KMS-11 (cell line): ENCODE data around the gene CD4.

Experiments used
- H2AFZ ChIP-seq: fragments of 200-600 bp; sonication (generic); 2 replicates; pipeline ENCODE4 v1.6.1; 2016; ENCODE audit warnings: antibody characterized with exemption, mixed run types, low read depth
- H3K27ac ChIP-seq: fragments of 200-600 bp; sonication (generic); 2 replicates; pipeline ENCODE4 v1.6.1; 2016; ENCODE audit warnings: mild to moderate bottlenecking, mixed run types
- H3K27me3 ChIP-seq: fragments of 200-600 bp; sonication (generic); 2 replicates; pipeline ENCODE4 v1.6.1; 2017; ENCODE audit warnings: mild to moderate bottlenecking, low read depth, mixed run types, moderate library complexity; ENCODE audit not compliant: insufficient read depth
- H3K36me3 ChIP-seq: fragments of 200-600 bp; sonication (generic); 2 replicates; pipeline ENCODE4 v1.6.1; 2017; ENCODE audit warnings: mild to moderate bottlenecking, mixed run types; ENCODE audit not compliant: insufficient read depth
- H3K4me1 ChIP-seq: fragments of 200-600 bp; sonication (generic); 2 replicates; pipeline ENCODE4 v1.6.1; 2016; ENCODE audit warnings: mild to moderate bottlenecking, low read depth, mixed run types; ENCODE audit not compliant: poor library complexity, severe bottlenecking
- H3K4me2 ChIP-seq: fragments of 200-600 bp; sonication (generic); 2 replicates; pipeline ENCODE4 v1.7.0; 2016; ENCODE audit warnings: mild to moderate bottlenecking, mixed run types
- H3K4me3 ChIP-seq: fragments of 200-600 bp; sonication (generic); IDR thresholded peaks from 2 replicates; pipeline ENCODE4 v1.6.1; 2017; ENCODE audit warnings: low read depth, low read length, mixed read lengths; ENCODE audit not compliant: insufficient read depth
- H3K79me2 ChIP-seq: fragments of 200-600 bp; sonication (generic); 2 replicates; pipeline ENCODE4 v1.6.1; 2016; ENCODE audit warnings: low read depth, mixed run types; ENCODE audit not compliant: insufficient read depth
- H3K9ac ChIP-seq: fragments of 200-600 bp; sonication (generic); 2 replicates; pipeline ENCODE4 v1.6.1; 2016; ENCODE audit warnings: mild to moderate bottlenecking, mixed run types
- H4K20me1 ChIP-seq: fragments of 200-600 bp; sonication (generic); 2 replicates; pipeline ENCODE4 v1.6.1; 2016; ENCODE audit warnings: mild to moderate bottlenecking, mixed run types; ENCODE audit not compliant: insufficient read depth
- TF ChIP-seq, protein P1 (sequence below): fragments of 200-600 bp; sonication (generic); conservative IDR thresholded peaks from 2 replicates; pipeline ENCODE4 v1.6.1; 2017; ENCODE audit warnings: low read depth, mild to moderate bottlenecking, antibody characterized with exemption, low read length, moderate library complexity, mixed read lengths

The CD4 gene

GRCh38 chr12:6854036-6854435, 64.7 kb downstream of the CD4 start:
- H3K4me2 ChIP-seq = peak overlapping the region; percentile 60
- H3K79me2 ChIP-seq = peaks cover 40% of the 10 kb centered on the region
- H2AFZ ChIP-seq = no peak overlapping the region
- H3K4me3 ChIP-seq = no peak overlapping the region
- 0 out of 2 replicates have a peak, but pooled peaks cover 7% of the 10 kb centered on the region for H3K36me3 ChIP-seq
- H4K20me1 ChIP-seq = no peaks in the 10 kb centered on the region
- peak overlapping the region; percentile 87 for H3K27ac ChIP-seq
- H3K4me1 ChIP-seq = peaks cover 29% of the 10 kb centered on the region
- H3K27me3 ChIP-seq = no peaks in the 10 kb centered on the region
- TF ChIP-seq, protein P1, sequence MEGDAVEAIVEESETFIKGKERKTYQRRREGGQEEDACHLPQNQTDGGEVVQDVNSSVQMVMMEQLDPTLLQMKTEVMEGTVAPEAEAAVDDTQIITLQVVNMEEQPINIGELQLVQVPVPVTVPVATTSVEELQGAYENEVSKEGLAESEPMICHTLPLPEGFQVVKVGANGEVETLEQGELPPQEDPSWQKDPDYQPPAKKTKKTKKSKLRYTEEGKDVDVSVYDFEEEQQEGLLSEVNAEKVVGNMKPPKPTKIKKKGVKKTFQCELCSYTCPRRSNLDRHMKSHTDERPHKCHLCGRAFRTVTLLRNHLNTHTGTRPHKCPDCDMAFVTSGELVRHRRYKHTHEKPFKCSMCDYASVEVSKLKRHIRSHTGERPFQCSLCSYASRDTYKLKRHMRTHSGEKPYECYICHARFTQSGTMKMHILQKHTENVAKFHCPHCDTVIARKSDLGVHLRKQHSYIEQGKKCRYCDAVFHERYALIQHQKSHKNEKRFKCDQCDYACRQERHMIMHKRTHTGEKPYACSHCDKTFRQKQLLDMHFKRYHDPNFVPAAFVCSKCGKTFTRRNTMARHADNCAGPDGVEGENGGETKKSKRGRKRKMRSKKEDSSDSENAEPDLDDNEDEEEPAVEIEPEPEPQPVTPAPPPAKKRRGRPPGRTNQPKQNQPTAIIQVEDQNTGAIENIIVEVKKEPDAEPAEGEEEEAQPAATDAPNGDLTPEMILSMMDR = no peak
- peak overlapping the region; percentile 69; the same call in 1 of the 2 replicates for H3K9ac ChIP-seq

- Histone ChIP-seq H3K4me3 (no peak overlapping the region), H4K20me1 (no peaks in the 10 kb centered on the region), H3K36me3 (peaks cover 7% of the 10 kb centered on the region; the same call in 1 of the 2 replicates), H3K79me2 (peaks cover 29% of the 10 kb centered on the region), H3K9ac (no peak overlapping the region), H3K27ac (no peak overlapping the region), H3K4me1 (peaks cover 18% of the 10 kb centered on the region), H3K4me2 (no peak overlapping the region; the same call in 1 of the 2 replicates), H3K27me3 (no peaks in the 10 kb centered on the region), H2AFZ (no peak overlapping the region)
- TF ChIP-seq, protein P1 = no peak
These were observed 66.0 kb downstream of the CD4 start for GRCh38 chr12:6855322-6855721.

- Histone ChIP-seq H3K27ac (no peak overlapping the region), H3K4me2 (no peak overlapping the region), H3K36me3 (peaks cover 7% of the 10 kb centered on the region; the same call in 1 of the 2 replicates), H3K9ac (no peak overlapping the region), H3K79me2 (peaks cover 19% of the 10 kb centered on the region), H3K4me3 (no peak overlapping the region), H2AFZ (no peak overlapping the region), H4K20me1 (no peaks in the 10 kb centered on the region), H3K4me1 (peaks cover 12% of the 10 kb centered on the region), H3K27me3 (no peaks in the 10 kb centered on the region)
- TF ChIP-seq, protein P1 = no peak
These were observed 69.5 kb downstream of the CD4 start for GRCh38 chr12:6858799-6859198.

- H3K9ac ChIP-seq = no peak overlapping the region
These were observed 70.8 kb downstream of the CD4 start for GRCh38 chr12:6860116-6860515.

More at GRCh38 chr12:6860116-6860515, 70.8 kb downstream of the CD4 start:
- Histone ChIP-seq H3K4me2 (no peak overlapping the region), H3K79me2 (peaks cover 6% of the 10 kb centered on the region; the same call in 1 of the 2 replicates), H3K27ac (no peak overlapping the region), H2AFZ (no peak overlapping the region), H3K27me3 (no peaks in the 10 kb centered on the region), H4K20me1 (no peaks in the 10 kb centered on the region), H3K4me1 (no peaks in the 10 kb centered on the region), H3K36me3 (peaks cover 7% of the 10 kb centered on the region; the same call in 1 of the 2 replicates), H3K4me3 (no peak overlapping the region)
- TF ChIP-seq, protein P1 = no peak
